HUDEP-2 (cell line): ENCODE data around the gene RUNDC3A.
A peak's percentile ranks its signal among the peaks of the same experiment; 100 is the strongest.
"Not testable (repeated sequence)": the region's sequence is repeated elsewhere in the genome, so short reads cannot be mapped to it uniquely, and the experiment has no call there.

ENCODE experiments used
- DNase-seq, 76 experiments: peaks; one replicate each; lab custom pipeline; 2025; ENCODE audit not compliant: unreplicated experiment in 76 of 76; lab: John Stamatoyannopoulos, UW

The RUNDC3A gene

GRCh38 chr17:44317545-44317944, 9.1 kb downstream of the RUNDC3A start:
- no peak for DNase-seq

GRCh38 chr17:44318077-44318892, 9.9 kb downstream of the RUNDC3A start:
- peak in 1 of 76 experiments; percentile 24 for DNase-seq

- no peak for DNase-seq
Measured at GRCh38 chr17:44320066-44320465, 11.7 kb downstream of the RUNDC3A start.

- DNase-seq, result no peak
Measured at GRCh38 chr17:44321246-44322120, 13.1 kb downstream of the RUNDC3A start.

GRCh38 chr17:44322236-44322895, 14.0 kb downstream of the RUNDC3A start:
- DNase-seq, result no peak

GRCh38 chr17:44323359-44324091, 15.1 kb downstream of the RUNDC3A start:
- DNase-seq, result peak in 2 of 76 experiments; percentile 16 to 18

GRCh38 chr17:44324092-44324570, 15.7 kb downstream of the RUNDC3A start:
- peak in 1 of 76 experiments; percentile 32 for DNase-seq

- peak in 74 of 76 experiments; percentile 51 to 96 (median 89) for DNase-seq
Measured at GRCh38 chr17:44324571-44325275, 16.3 kb downstream of the RUNDC3A start, which contains the start of gene SLC25A39. Gene SLC25A39, minus strand, starts transcription at chr17:44324823. Its CDS starts 1,261 bp downstream, at chr17:44323562.

- peak in 75 of 76 experiments; percentile 33 to 95 (median 91) for DNase-seq
Measured at GRCh38 chr17:44326861-44327444, 18.6 kb downstream of the RUNDC3A start.

GRCh38 chr17:44327715-44328449, 19.5 kb downstream of the RUNDC3A start:
- no peak for DNase-seq

- DNase-seq, result not testable (repeated sequence)
Measured at GRCh38 chr17:44329516-44329915, 21.1 kb downstream of the RUNDC3A start.

GRCh38 chr17:44330263-44330662, 21.9 kb downstream of the RUNDC3A start:
- not testable (repeated sequence) for DNase-seq

- peak in 68 of 76 experiments; percentile 20 to 89 (median 59) for DNase-seq
Measured at GRCh38 chr17:44331249-44331760, 22.9 kb downstream of the RUNDC3A start.

- no peak for DNase-seq
Measured at GRCh38 chr17:44333371-44333770, 25.0 kb downstream of the RUNDC3A start.

- DNase-seq, result no peak
Measured at GRCh38 chr17:44334315-44334714, 25.9 kb downstream of the RUNDC3A start.

GRCh38 chr17:44334727-44335126, 26.3 kb downstream of the RUNDC3A start:
- DNase-seq, result no peak

- DNase-seq, result no peak
Measured at GRCh38 chr17:44335564-44335963, 27.2 kb downstream of the RUNDC3A start.

- DNase-seq, result no peak
Measured at GRCh38 chr17:44335968-44336367, 27.6 kb downstream of the RUNDC3A start.
